IMR-90 (cell line): Measurements from ENCODE around the gene ADH1C. TPM values are rescaled to one million over a fixed set of nuclear protein-coding genes. Genes with fewer than 3 reads are reported as not detected.

Experiments
- ATAC-seq: fragments of 200-7000 bp; cut with Tn5 transposase; 2 replicates; pipeline ENCODE4 v1.9.1; 2020; ENCODE audit warnings: low read depth, mild to moderate bottlenecking, moderate library complexity
- BruUV-seq: library from RNA; stranded (reverse); fragments of 400-500 nt; replicated peaks from 2 replicates; lab custom pipeline; 2021; lab: Mats Ljungman, UMichigan
- CTCF ChIA-PET: fragments of 300-600 bp; formaldehyde crosslinking; extraction: SDS; loops from one replicate; lab custom pipeline; 2021; ENCODE audit warnings: antibody characterized with exemption; lab: Yijun Ruan, JAX
- POLR2A ChIA-PET: fragments of 300-600 bp; sonication (Branson Sonifier 250); formaldehyde crosslinking; loops from one replicate; lab custom pipeline; 2022; ENCODE audit warnings: antibody characterized with exemption; ENCODE audit not compliant: unreplicated experiment; lab: Charles Lee
- DNase-seq: peaks from one replicate; pipeline ENCODE4 v3.0.0; 2013
- H2AFZ ChIP-seq: replicated peaks from 2 replicates; pipeline ENCODE3; 2013; ENCODE audit warnings: low read length, mild to moderate bottlenecking; ENCODE audit not compliant: poor library complexity
- H2AK5ac ChIP-seq: 2 replicates; pipeline ENCODE4 v1.6.1; 2013; ENCODE audit warnings: low read depth, low read length, inconsistent platforms
- H2AK9ac ChIP-seq: replicated peaks from 2 replicates; pipeline ENCODE3; 2013; ENCODE audit warnings: mild to moderate bottlenecking, low read depth, low read length, moderate library complexity; ENCODE audit not compliant: poor library complexity
- H2BK120ac ChIP-seq: 2 replicates; pipeline ENCODE4 v1.6.1; 2013; ENCODE audit warnings: low read depth, low read length, inconsistent platforms
- H2BK15ac ChIP-seq: 3 replicates; pipeline ENCODE4 v1.6.1; 2013; ENCODE audit warnings: low read depth, low read length, inconsistent platforms
- H2BK20ac ChIP-seq: 2 replicates; pipeline ENCODE4 v1.6.1; 2013; ENCODE audit warnings: low read depth, mild to moderate bottlenecking, inconsistent platforms, low read length, moderate library complexity
- H2BK5ac ChIP-seq: 2 replicates; pipeline ENCODE4 v1.6.1; 2013; ENCODE audit warnings: mild to moderate bottlenecking, low read depth, low read length, inconsistent platforms; ENCODE audit not compliant: poor library complexity, severe bottlenecking
- H3K14ac ChIP-seq: replicated peaks from 2 replicates; pipeline ENCODE4 v1.6.1; 2013; ENCODE audit warnings: low read depth, low read length, inconsistent platforms
- H3K18ac ChIP-seq: 2 replicates; pipeline ENCODE4 v1.6.1; 2013; ENCODE audit warnings: low read depth, low read length, control low read depth
- H3K23ac ChIP-seq: 2 replicates; pipeline ENCODE4 v1.6.1; 2013; ENCODE audit warnings: low read depth, low read length, inconsistent platforms
- H3K27ac ChIP-seq: 2 replicates; pipeline ENCODE4 v1.5.1; 2013; ENCODE audit warnings: mild to moderate bottlenecking, control low read depth, low read length; ENCODE audit not compliant: insufficient read depth
- H3K27me3 ChIP-seq: 2 replicates; pipeline ENCODE4 v1.6.1; 2013; ENCODE audit warnings: low read length; ENCODE audit not compliant: control insufficient read depth, insufficient read depth
- H3K36me3 ChIP-seq: 2 replicates; pipeline ENCODE4 v1.6.1; 2013; ENCODE audit warnings: low read length, mixed read lengths; ENCODE audit not compliant: control insufficient read depth, insufficient read depth
- H3K4ac ChIP-seq: 2 replicates; pipeline ENCODE4 v1.6.1; 2013; ENCODE audit warnings: low read depth, low read length, inconsistent platforms
- H3K4me1 ChIP-seq: 2 replicates; pipeline ENCODE4 v1.6.1; 2013; ENCODE audit warnings: low read length, mixed read lengths; ENCODE audit not compliant: control insufficient read depth, insufficient read depth
- H3K4me2 ChIP-seq: 2 replicates; pipeline ENCODE4 v1.6.1; 2013; ENCODE audit warnings: low read depth, mild to moderate bottlenecking, control low read depth, low read length, moderate library complexity
- H3K4me3 ChIP-seq: 2 replicates; pipeline ENCODE4 v1.5.1; 2013; ENCODE audit warnings: low read depth, mild to moderate bottlenecking, control low read depth, low read length, moderate library complexity; ENCODE audit not compliant: insufficient read depth
- H3K56ac ChIP-seq: 2 replicates; pipeline ENCODE4 v1.6.1; 2013; ENCODE audit warnings: low read length, inconsistent platforms; ENCODE audit not compliant: insufficient read depth; ENCODE audit errors: extremely low read depth
- H3K79me1 ChIP-seq, 2 experiments: 2 replicates each; pipeline ENCODE4 v1.6.1; 2013; ENCODE audit warnings: low read length in 2 of 2, inconsistent platforms in 1 of 2, low read depth in 1 of 2
- H3K9ac ChIP-seq: 2 replicates; pipeline ENCODE4 v1.6.1; 2013; ENCODE audit warnings: low read depth, low read length, control low read depth
- H3K9me1 ChIP-seq: 2 replicates; pipeline ENCODE4 v1.6.1; 2013; ENCODE audit warnings: low read length, inconsistent platforms; ENCODE audit not compliant: insufficient read depth
- H3K9me3 ChIP-seq: 2 replicates; pipeline ENCODE4 v1.6.1; 2013; ENCODE audit warnings: low read length; ENCODE audit not compliant: control insufficient read depth, insufficient read depth
- H4K20me1 ChIP-seq: 2 replicates; pipeline ENCODE4 v1.6.1; 2013; ENCODE audit warnings: low read length, inconsistent platforms; ENCODE audit not compliant: insufficient read depth
- H4K5ac ChIP-seq: 2 replicates; pipeline ENCODE4 v1.6.1; 2013; ENCODE audit warnings: mild to moderate bottlenecking, low read depth, low read length, control low read depth
- H4K8ac ChIP-seq, 2 experiments: 2 replicates each; pipeline ENCODE4 v1.6.1; 2013; ENCODE audit warnings: low read depth in 2 of 2, low read length in 2 of 2, control low read depth in 1 of 2, inconsistent platforms in 1 of 2
- H4K91ac ChIP-seq: 2 replicates; pipeline ENCODE4 v1.6.1; 2013; ENCODE audit warnings: low read depth, low read length, inconsistent platforms; ENCODE audit not compliant: insufficient read depth
- BHLHE40 ChIP-seq: fragments of 150-350 bp; IDR thresholded peaks from 2 replicates; pipeline ENCODE4 v1.6.1; 2016; ENCODE audit warnings: mild to moderate bottlenecking, low read depth, low read length
- CEBPB ChIP-seq: IDR thresholded peaks from 2 replicates; pipeline ENCODE4 v1.6.1; 2012; ENCODE audit warnings: low read depth, low read length, improper control_type of control experiment
- CHD1 ChIP-seq: IDR thresholded peaks from 2 replicates; pipeline ENCODE4 v1.6.1; 2012; ENCODE audit warnings: low read depth, low read length, improper control_type of control experiment
- CTCF ChIP-seq: conservative IDR thresholded peaks from 2 replicates; pipeline ENCODE4 v1.5.1; 2012; ENCODE audit warnings: mild to moderate bottlenecking, low read depth, low read length, improper control_type of control experiment
- FOS ChIP-seq: fragments of 150-350 bp; IDR thresholded peaks from 2 replicates; pipeline ENCODE4 v1.6.1; 2016; ENCODE audit warnings: low read depth, low read length
- MAFK ChIP-seq: IDR thresholded peaks from 2 replicates; pipeline ENCODE4 v1.6.1; 2012; ENCODE audit warnings: low read depth, low read length, improper control_type of control experiment
- MXI1 ChIP-seq: IDR thresholded peaks from 2 replicates; pipeline ENCODE4 v1.6.1; 2012; ENCODE audit warnings: low read depth, mild to moderate bottlenecking, low read length, moderate library complexity, borderline replicate concordance
- NFE2L2 ChIP-seq: fragments of 150-350 bp; IDR thresholded peaks from 2 replicates; pipeline ENCODE4 v1.6.1; 2016; ENCODE audit warnings: low read depth, mild to moderate bottlenecking, low read length
- POLR2A ChIP-seq: IDR thresholded peaks from 2 replicates; pipeline ENCODE4 v1.6.1; 2012; ENCODE audit warnings: mild to moderate bottlenecking, low read depth, low read length
- RCOR1 ChIP-seq: IDR thresholded peaks from 2 replicates; pipeline ENCODE4 v1.6.1; 2012; ENCODE audit warnings: mild to moderate bottlenecking, low read length, improper control_type of control experiment; ENCODE audit not compliant: insufficient replicate concordance
- SMC3 ChIP-seq: fragments of 150-350 bp; IDR thresholded peaks from 2 replicates; pipeline ENCODE4 v1.6.1; 2016; ENCODE audit warnings: low read depth, mild to moderate bottlenecking, antibody characterized with exemption, low read length, moderate library complexity
- USF2 ChIP-seq: fragments of 150-350 bp; IDR thresholded peaks from 2 replicates; pipeline ENCODE4 v1.6.1; 2017; ENCODE audit warnings: mild to moderate bottlenecking, antibody characterized with exemption, low read length, low read depth
- dilution Hi-C: fragments of 300-500 bp; cut with HindIII; formaldehyde crosslinking; loops from one replicate; pipeline ENCODE4 v1.14.3; 2018; ENCODE audit warnings: low sequenced_read_pairs; ENCODE audit not compliant: unreplicated experiment
- in situ Hi-C: fragments of 300-500 bp; cut with MboI; formaldehyde crosslinking; loops from 3 replicates; pipeline ENCODE4 v1.14.3; 2019; ENCODE audit warnings: low sequenced_read_pairs, inconsistent platforms, mixed read lengths
- intact Hi-C: fragments of 100-400 bp; cut with micrococcal nuclease; formaldehyde crosslinking; loops from 2 replicates; pipeline ENCODE4 v1.10.0; 2022
- polyA plus RNA-seq, 3 experiments: library from polyadenylated mRNA; depleted of rRNA; stranded (reverse); fragments of >200 nt; gene quantifications; 2 replicates each; pipeline ENCODE4 v1.2.3, GENCODE V29; 2012; ENCODE audit warnings: low replicate concordance in 1 of 3
- total RNA-seq: library from RNA; depleted of rRNA; stranded (reverse); fragments of >200 nt; gene quantifications from 2 replicates; pipeline ENCODE4 v1.2.3, GENCODE V29; 2012

ADH1C gene
- total and polyA plus RNA-seq, 2 of the 4 experiments (the other 2 are of a cell fraction) = 0.26 TPM; not detected in 1

- peaks cover 3% of the 10 kb centered on the region; the same call in 1 of the 2 replicates for H3K4me1 ChIP-seq
- no peak overlapping the region for H2AK5ac ChIP-seq
- H2BK20ac ChIP-seq = no peak overlapping the region; the same call in 1 of the 2 replicates
- peak overlapping the region; percentile 28; the same call in 1 of the 2 replicates for H4K91ac ChIP-seq
- H2AFZ ChIP-seq = no peak overlapping the region
- ChIA-PET POLR2A (no interaction called here), CTCF (interaction anchor here (0.6 to 1.5 kb wide), 2 partner anchors 15 to 86 kb away, joined by 4 read pairs; no protein-coding TSS in a partner anchor)
- H3K4me2 ChIP-seq = no peak overlapping the region
- H3K27ac ChIP-seq = peak overlapping the region; percentile 20; the same call in 1 of the 2 replicates
- no peaks in the 10 kb centered on the region for H4K20me1 ChIP-seq
- peak overlapping the region; percentile 94; the same call in 1 of the 2 replicates for H3K18ac ChIP-seq
- no TSS peak for BruUV-seq
- no peaks in the 10 kb centered on the region for H3K79me1 ChIP-seq
- no peak overlapping the region for H3K14ac ChIP-seq
- H3K9me3 ChIP-seq = no peaks in the 10 kb centered on the region
- H3K27me3 ChIP-seq = no peaks in the 10 kb centered on the region
- no peak overlapping the region for H3K9ac ChIP-seq
- intact Hi-C loops = no loop called here
- peak overlapping the region; percentile 68; the same call in 2 of the 3 replicates for H2BK15ac ChIP-seq
- no peak for DNase-seq
- no peak for TF ChIP-seq USF2
- TF ChIP-seq POLR2A = no peak
- no peak for TF ChIP-seq CTCF
- TF ChIP-seq SMC3 = no peak
- no peak for TF ChIP-seq CEBPB
- TF ChIP-seq NFE2L2 = no peak
- TF ChIP-seq BHLHE40 = no peak
- no peak for TF ChIP-seq RCOR1
- no peak for TF ChIP-seq CHD1
- TF ChIP-seq MAFK = no peak
- no peak for TF ChIP-seq MXI1
- TF ChIP-seq FOS = no peak
- H4K5ac ChIP-seq = peak overlapping the region; percentile 96
- H3K4me3 ChIP-seq = no peak overlapping the region
- no peak overlapping the region for H2BK5ac ChIP-seq
- in situ Hi-C loops = no loop called here
- no peak overlapping the region for H3K56ac ChIP-seq
- dilution Hi-C loops = no loop called here
- H2BK120ac ChIP-seq = peak overlapping the region; percentile 53
- no peaks in the 10 kb centered on the region for H3K9me1 ChIP-seq
- ATAC-seq = no peak
- H2AK9ac ChIP-seq = no peak overlapping the region
- H3K36me3 ChIP-seq = no peaks in the 10 kb centered on the region
- H4K8ac ChIP-seq = peak overlapping the region in 1 of 2 experiments; percentile 35; a peak in 1 of 4 replicates
- no peak overlapping the region for H3K23ac ChIP-seq
- H3K4ac ChIP-seq = no peak overlapping the region
Observed at GRCh38 chr4:99362768-99363167, 10.2 kb upstream of the ADH1C start.
